ENCODE measurements around the gene ZCCHC14.

ZCCHC14 gene

DNA sequence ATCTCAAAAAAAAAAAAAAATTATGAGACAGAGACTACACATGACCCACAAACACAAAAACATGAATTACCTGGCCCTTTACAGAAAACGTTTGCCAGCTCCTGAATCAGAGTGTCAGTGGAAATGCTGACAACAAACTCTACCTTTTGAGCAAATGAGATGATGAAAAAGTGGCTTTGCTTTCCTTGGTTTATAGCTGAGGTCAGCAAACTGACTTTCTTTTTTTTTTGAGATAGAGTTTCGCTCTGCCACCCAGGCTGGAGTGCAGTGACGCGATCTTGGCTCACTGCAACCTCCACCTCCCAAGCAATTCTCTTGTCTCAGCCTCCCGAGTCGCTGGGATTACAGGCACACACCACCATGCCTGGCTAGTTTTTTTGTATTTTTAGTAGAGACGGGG, 46.3 kb downstream of the ZCCHC14 start:
- TF ChIP-seq, protein P1, sequence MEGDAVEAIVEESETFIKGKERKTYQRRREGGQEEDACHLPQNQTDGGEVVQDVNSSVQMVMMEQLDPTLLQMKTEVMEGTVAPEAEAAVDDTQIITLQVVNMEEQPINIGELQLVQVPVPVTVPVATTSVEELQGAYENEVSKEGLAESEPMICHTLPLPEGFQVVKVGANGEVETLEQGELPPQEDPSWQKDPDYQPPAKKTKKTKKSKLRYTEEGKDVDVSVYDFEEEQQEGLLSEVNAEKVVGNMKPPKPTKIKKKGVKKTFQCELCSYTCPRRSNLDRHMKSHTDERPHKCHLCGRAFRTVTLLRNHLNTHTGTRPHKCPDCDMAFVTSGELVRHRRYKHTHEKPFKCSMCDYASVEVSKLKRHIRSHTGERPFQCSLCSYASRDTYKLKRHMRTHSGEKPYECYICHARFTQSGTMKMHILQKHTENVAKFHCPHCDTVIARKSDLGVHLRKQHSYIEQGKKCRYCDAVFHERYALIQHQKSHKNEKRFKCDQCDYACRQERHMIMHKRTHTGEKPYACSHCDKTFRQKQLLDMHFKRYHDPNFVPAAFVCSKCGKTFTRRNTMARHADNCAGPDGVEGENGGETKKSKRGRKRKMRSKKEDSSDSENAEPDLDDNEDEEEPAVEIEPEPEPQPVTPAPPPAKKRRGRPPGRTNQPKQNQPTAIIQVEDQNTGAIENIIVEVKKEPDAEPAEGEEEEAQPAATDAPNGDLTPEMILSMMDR (conservative IDR thresholded peaks at IDR 0.05): no peak
- no peak for TF ChIP-seq ZFX (IDR thresholded peaks at IDR 0.05)
- H3K27ac ChIP-seq: no peak overlapping the region

DNA sequence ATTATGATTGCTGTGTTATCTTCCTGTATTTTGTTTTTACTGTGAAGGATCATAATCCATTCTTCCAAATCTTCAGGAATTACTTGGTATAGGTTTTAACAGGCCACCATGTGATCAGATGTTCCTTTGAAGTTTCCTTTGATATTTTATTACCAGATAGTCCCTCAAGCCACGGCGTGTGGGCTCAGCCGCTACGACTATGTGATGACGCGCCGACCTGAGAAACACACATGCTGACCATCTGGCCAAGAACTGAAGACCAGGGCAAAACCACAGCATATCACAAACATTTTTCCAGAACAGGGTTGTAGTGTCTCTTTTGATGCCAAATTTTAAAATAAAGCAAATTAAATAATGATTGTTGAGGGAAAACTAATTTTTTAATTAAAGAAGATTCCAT, 47.3 kb downstream of the ZCCHC14 start:
- no peak for TF ChIP-seq ZFX (IDR thresholded peaks at IDR 0.05)
- TF ChIP-seq, protein P1 (conservative IDR thresholded peaks at IDR 0.05): no peak
- H3K27ac ChIP-seq: no peak overlapping the region

DNA sequence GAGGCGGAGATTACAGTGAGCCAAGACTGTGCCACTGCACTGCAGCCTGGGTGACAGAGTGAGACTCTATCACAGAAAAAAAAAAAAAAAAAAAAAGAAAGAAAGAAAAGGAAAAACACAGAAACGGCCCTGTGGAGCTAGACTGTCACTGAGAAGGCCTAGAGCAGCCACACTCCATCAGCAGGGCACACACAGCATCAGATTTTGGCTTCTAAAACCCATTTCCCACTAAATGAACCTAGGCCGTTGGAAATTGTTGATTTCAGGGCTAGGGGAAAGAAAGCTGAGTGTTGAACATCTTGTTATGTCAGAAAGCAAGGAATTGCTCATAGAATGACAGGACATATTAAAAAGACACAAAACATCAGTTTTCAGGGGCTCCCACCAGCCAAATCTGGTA, 48.9 kb downstream of the ZCCHC14 start:
- no peak for TF ChIP-seq ZFX (IDR thresholded peaks at IDR 0.05)
- TF ChIP-seq, protein P1 (conservative IDR thresholded peaks at IDR 0.05): no peak
- no peak overlapping the region for H3K27ac ChIP-seq

DNA sequence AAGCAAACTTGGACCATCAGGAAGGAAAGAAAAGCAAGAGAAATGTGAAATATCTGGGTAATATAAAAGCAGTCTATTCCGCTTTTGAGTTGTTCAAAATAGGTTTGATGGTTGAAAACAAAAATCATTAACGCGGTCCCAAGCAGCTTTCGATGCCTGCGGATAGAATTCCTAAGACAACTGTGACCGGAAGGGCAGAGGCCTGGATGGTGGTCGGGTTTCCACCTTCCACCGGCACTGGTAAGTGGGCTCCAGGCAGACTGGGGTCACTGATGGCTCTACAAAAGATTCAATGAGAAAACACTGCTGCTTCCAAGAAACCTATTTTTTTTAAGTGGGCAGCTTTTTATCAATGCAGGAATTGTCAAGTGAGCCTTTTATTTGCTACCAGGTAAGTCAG, 49.8 kb downstream of the ZCCHC14 start:
- H3K27ac ChIP-seq: no peak overlapping the region
- no peak for TF ChIP-seq ZFX (IDR thresholded peaks at IDR 0.05)
- TF ChIP-seq, protein P1 (conservative IDR thresholded peaks at IDR 0.05): no peak

DNA sequence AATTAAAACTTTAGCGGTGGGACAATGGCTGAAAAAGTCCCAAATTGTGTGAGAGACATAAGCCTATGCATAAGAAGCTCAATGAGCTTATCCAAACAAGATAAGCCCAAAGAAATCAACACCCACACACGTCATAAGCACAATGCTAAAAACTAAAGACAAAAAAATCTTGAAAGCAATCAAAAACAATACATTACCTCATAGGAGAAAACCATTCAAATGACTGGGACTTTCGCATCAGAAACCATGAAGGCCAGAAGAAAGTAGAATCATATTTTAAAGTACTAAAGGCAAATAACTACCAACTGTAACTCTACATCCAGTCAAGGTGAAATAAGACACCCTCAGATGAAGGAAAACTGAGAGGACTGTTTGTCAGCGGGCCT, 50.2 kb downstream of the ZCCHC14 start:
- TF ChIP-seq ZFX (IDR thresholded peaks at IDR 0.05): no peak
- TF ChIP-seq, protein P1 (conservative IDR thresholded peaks at IDR 0.05): no peak
- H3K27ac ChIP-seq: no peak overlapping the region

DNA sequence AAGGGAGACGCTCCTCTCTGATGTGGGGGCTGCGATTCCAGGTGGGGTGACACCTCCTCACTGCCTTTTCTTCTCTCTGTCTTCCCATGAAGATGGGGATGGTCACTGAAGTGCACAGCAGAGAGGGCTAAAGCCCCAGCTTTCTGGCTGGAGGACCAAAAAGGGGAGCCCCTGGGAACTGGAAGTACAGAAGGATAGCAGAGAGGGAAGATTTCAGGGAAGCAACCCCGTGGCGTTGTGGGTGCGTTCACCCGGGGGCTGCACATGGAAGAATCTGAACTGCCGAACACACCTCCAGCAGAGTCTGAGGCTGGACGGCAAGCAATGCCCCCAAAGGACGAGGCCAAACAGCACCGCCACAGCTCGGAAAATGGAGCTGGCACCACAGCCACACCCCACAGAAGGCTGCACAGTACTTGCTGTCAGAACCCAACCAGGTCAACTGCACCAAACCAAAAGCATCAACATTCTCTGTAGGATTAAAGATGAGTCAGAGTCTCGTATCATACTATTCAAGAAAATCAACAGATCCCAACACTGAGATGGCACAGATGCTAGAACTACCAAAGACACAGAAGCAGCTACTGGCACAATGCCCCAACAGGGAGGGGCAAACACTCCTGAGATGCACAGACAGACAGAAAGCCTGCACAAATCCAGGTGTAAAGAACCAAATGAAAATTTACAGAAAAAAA, 50.8 kb downstream of the ZCCHC14 start:
- no peak for TF ChIP-seq ZFX (IDR thresholded peaks at IDR 0.05)
- TF ChIP-seq, protein P1 (conservative IDR thresholded peaks at IDR 0.05): no peak
- no peak overlapping the region for H3K27ac ChIP-seq

DNA sequence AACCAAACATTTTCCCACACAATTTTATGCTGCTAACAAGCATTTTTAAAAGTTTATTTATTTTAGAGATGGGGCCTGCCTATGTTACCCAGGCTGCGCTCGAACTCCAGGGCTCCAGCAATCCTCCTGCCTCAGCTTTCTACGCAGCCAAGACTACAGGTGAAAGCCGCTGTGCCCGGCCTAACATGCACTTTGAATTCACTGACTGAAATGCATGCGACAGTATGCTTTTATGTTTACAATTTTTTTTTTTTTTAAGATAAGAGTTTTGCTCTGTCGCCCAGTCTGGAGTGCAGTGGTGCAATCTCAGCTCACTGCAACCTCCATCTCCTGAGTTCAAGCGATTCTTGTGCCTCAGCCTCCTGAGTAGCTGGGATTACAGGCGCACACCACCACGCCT, 52.9 kb downstream of the ZCCHC14 start:
- H3K27ac ChIP-seq: no peak overlapping the region
- TF ChIP-seq ZFX (IDR thresholded peaks at IDR 0.05): no peak
- TF ChIP-seq, protein P1 (conservative IDR thresholded peaks at IDR 0.05): no peak
